Activated B cell treated with CpG ODN at 0.5 μM for 24 hours (primary cell): ENCODE results near the gene DLG1. TPM values are rescaled to one million over a fixed set of nuclear protein-coding genes. Genes with fewer than 3 reads are reported as not detected.
A peak's percentile ranks its signal among the peaks of the same experiment; 100 is the strongest.

Source experiments
- ATAC-seq: fragments of 200-7000 bp; cut with Tn5 transposase; one replicate; pipeline ENCODE4 v1.10.0; 2021; ENCODE audit warnings: low read depth, mild to moderate bottlenecking, moderate library complexity
- CTCF ChIA-PET: fragments of 350-600 bp; sonication (Branson Sonifier 250); formaldehyde crosslinking; loops from one replicate; lab custom pipeline; 2021; ENCODE audit warnings: antibody characterized with exemption; lab: Charles Lee
- POLR2A ChIA-PET: fragments of 350-600 bp; sonication (Branson Sonifier 250); formaldehyde crosslinking; loops from one replicate; lab custom pipeline; 2021; ENCODE audit warnings: antibody characterized with exemption; lab: Charles Lee
- DNase-seq: peaks from one replicate; pipeline ENCODE4 v3.0.0; 2022
- H3K27ac Mint-ChIP-seq: one replicate; pipeline ENCODE4 v1.8.0; 2020; ENCODE audit warnings: mixed read lengths
- H3K27me3 Mint-ChIP-seq: one replicate; pipeline ENCODE4 v1.8.0; 2021; ENCODE audit warnings: mixed read lengths
- H3K36me3 Mint-ChIP-seq: one replicate; pipeline ENCODE4 v1.8.0; 2021; ENCODE audit warnings: low read depth, mixed read lengths
- H3K4me1 Mint-ChIP-seq: one replicate; pipeline ENCODE4 v1.8.0; 2021; ENCODE audit warnings: mixed read lengths
- H3K4me3 Mint-ChIP-seq: one replicate; pipeline ENCODE4 v1.8.0; 2020; ENCODE audit warnings: mild to moderate bottlenecking, mixed read lengths
- H3K9me3 Mint-ChIP-seq: one replicate; pipeline ENCODE4 v1.8.0; 2020; ENCODE audit warnings: mixed read lengths
- CTCF ChIP-seq: fragments of 200-600 bp; IDR thresholded peaks from one replicate; pipeline ENCODE4 v1.8.0; 2022; ENCODE audit warnings: antibody characterized with exemption, mild to moderate bottlenecking
- intact Hi-C: fragments of 100-400 bp; cut with micrococcal nuclease; formaldehyde crosslinking; loops from one replicate; pipeline ENCODE4 v1.15.1; 2024
- total RNA-seq: library from RNA; stranded (reverse); gene quantifications from 2 replicates; pipeline ENCODE4 v1.2.3, GENCODE V29; 2022

Gene DLG1
- total RNA-seq, 1 donor from 2014 or later: 102 TPM

GRCh38 chr3:197083486-197083885, 214.9 kb downstream of the DLG1 start:
- TF ChIP-seq CTCF: no peak
- Mint-ChIP-seq H3K27me3 (no peaks in the 10 kb centered on the region), H3K4me1 (peaks cover 12% of the 10 kb centered on the region), H3K36me3 (peaks cover 41% of the 10 kb centered on the region), H3K9me3 (no peaks in the 10 kb centered on the region), H3K27ac (no peak overlapping the region), H3K4me3 (no peak overlapping the region)
- DNase-seq (no peak), ATAC-seq (no peak)
- intact Hi-C loops: no loop called here
- POLR2A ChIA-PET: interaction anchor here (0.5 kb wide), 1 partner anchor 96 kb away, joined by 3 read pairs; no protein-coding TSS in a partner anchor
- CTCF ChIA-PET: no interaction called here

- H3K36me3 Mint-ChIP-seq: peaks cover 40% of the 10 kb centered on the region
- intact Hi-C loops: no loop called here
- H3K9me3 Mint-ChIP-seq: no peaks in the 10 kb centered on the region
- ChIA-PET CTCF (no interaction called here), POLR2A (no interaction called here)
- H3K27ac Mint-ChIP-seq: no peak overlapping the region
- no peak for DNase-seq
- ATAC-seq: no peak
- H3K4me1 Mint-ChIP-seq: peaks cover 6% of the 10 kb centered on the region
- no peaks in the 10 kb centered on the region for H3K27me3 Mint-ChIP-seq
- TF ChIP-seq CTCF: no peak
- no peak overlapping the region for H3K4me3 Mint-ChIP-seq
Observed at GRCh38 chr3:197082871-197083270, 215.5 kb downstream of the DLG1 start.

- no peak for DNase-seq
- no peak overlapping the region for H3K27ac Mint-ChIP-seq
- CTCF ChIA-PET: no interaction called here
- peaks cover 41% of the 10 kb centered on the region for H3K36me3 Mint-ChIP-seq
- no peaks in the 10 kb centered on the region for H3K4me1 Mint-ChIP-seq
- no peak for ATAC-seq
- no peak for TF ChIP-seq CTCF
- intact Hi-C loops: no loop called here
- H3K9me3 Mint-ChIP-seq: no peaks in the 10 kb centered on the region
- POLR2A ChIA-PET: interaction anchor here (0.7 kb wide), 1 partner anchor 21 kb away, joined by 5 read pairs; no protein-coding TSS in a partner anchor
- no peaks in the 10 kb centered on the region for H3K27me3 Mint-ChIP-seq
- no peak overlapping the region for H3K4me3 Mint-ChIP-seq
Observed at GRCh38 chr3:197080344-197080743, 218.1 kb downstream of the DLG1 start.

- ATAC-seq (no peak), DNase-seq (no peak)
- POLR2A ChIA-PET: no interaction called here
- Mint-ChIP-seq H3K9me3 (no peaks in the 10 kb centered on the region), H3K4me3 (no peak overlapping the region), H3K27me3 (no peaks in the 10 kb centered on the region), H3K36me3 (peaks cover 49% of the 10 kb centered on the region), H3K4me1 (no peaks in the 10 kb centered on the region), H3K27ac (no peak overlapping the region)
- CTCF ChIA-PET: no interaction called here
- intact Hi-C loops: no loop called here
- no peak for TF ChIP-seq CTCF
Observed at GRCh38 chr3:197076415-197076814, 222.0 kb downstream of the DLG1 start.

- peaks cover 15% of the 10 kb centered on the region for H3K4me1 Mint-ChIP-seq
- intact Hi-C loops: no loop called here
- ChIA-PET POLR2A (interaction anchor here (0.7 kb wide), 1 partner anchor 131 kb away, joined by 3 read pairs; no protein-coding TSS in a partner anchor), CTCF (no interaction called here)
- H3K27me3 Mint-ChIP-seq: no peaks in the 10 kb centered on the region
- no peak for TF ChIP-seq CTCF
- H3K4me3 Mint-ChIP-seq: no peak overlapping the region
- no peaks in the 10 kb centered on the region for H3K9me3 Mint-ChIP-seq
- DNase-seq (no peak), ATAC-seq (peak; percentile 69)
- H3K27ac Mint-ChIP-seq: no peak overlapping the region
- peaks cover 37% of the 10 kb centered on the region for H3K36me3 Mint-ChIP-seq
Observed at GRCh38 chr3:197068077-197068476, 230.3 kb downstream of the DLG1 start.
